Breast epithelium (tissue), 4 donors: ENCODE results near the gene GATAD2B. TPM values are rescaled to one million over a fixed set of nuclear protein-coding genes. Genes with fewer than 3 reads are reported as not detected.

Experiments used
- DNase-seq, 2 donors: peaks; one replicate each; pipeline ENCODE4 v3.0.0-alpha.2; 2019; ENCODE audit warnings: low spot score in 2 of 2
- H3K27ac ChIP-seq, 2 donors: fragments of 200-600 bp; sonication (generic) in 1 of 2; one replicate each; pipeline ENCODE4 v1.5.1; 2016 to 2019; ENCODE audit warnings: mild to moderate bottlenecking in 1 of 2
- H3K27me3 ChIP-seq, 2 donors: fragments of 200-600 bp; sonication (generic) in 1 of 2; one replicate each; pipeline versions ENCODE4 v1.5.1 to v1.6.0; 2017 to 2019; ENCODE audit warnings: control low read depth in 1 of 2, mild to moderate bottlenecking in 1 of 2
- H3K36me3 ChIP-seq: fragments of 200-600 bp; one replicate; pipeline ENCODE4 v1.5.1; 2019
- H3K4me1 ChIP-seq, 2 donors: fragments of 200-600 bp; sonication (generic); one replicate each; pipeline ENCODE4 v1.5.1; 2016 to 2019; ENCODE audit warnings: control low read depth in 1 of 2
- H3K4me3 ChIP-seq, 3 donors: fragments of 200-600 bp; sonication (generic); 1 replicate in 2 of 3; 2 replicates in 1 of 3; pipeline ENCODE4 v1.5.1; 2016 to 2019; ENCODE audit warnings: mild to moderate bottlenecking in 3 of 3, moderate library complexity in 2 of 3
- H3K9me3 ChIP-seq, 2 donors: fragments of 200-600 bp; sonication (generic) in 1 of 2; one replicate each; pipeline ENCODE4 v1.5.1; 2016 to 2019; ENCODE audit warnings: control low read depth in 1 of 2
- POLR2A ChIP-seq: fragments of 450-650 bp; IDR thresholded peaks from one replicate; pipeline ENCODE4 v1.6.1; 2016; ENCODE audit warnings: antibody characterized with exemption, mild to moderate bottlenecking, moderate library complexity
- POLR2AphosphoS5 ChIP-seq, 3 donors: sonication (generic); formaldehyde crosslinking; IDR thresholded peaks; one replicate each; pipeline ENCODE4 v1.6.1; 2017; ENCODE audit warnings: antibody characterized with exemption in 3 of 3
- intact Hi-C: fragments of 100-400 bp; cut with DNase I; formaldehyde crosslinking; loops from one replicate; pipeline ENCODE4 v1.15.1; 2023; ENCODE audit warnings: low total_unique reads
- total RNA-seq, 3 donors: library from RNA; depleted of rRNA; stranded (reverse); fragments of >200 nt; gene quantifications; one replicate each; pipeline ENCODE4 v1.1.0, GENCODE V29; 2016
- TF ChIP-seq, protein P1 (sequence below), 3 donors: fragments of 450-650 bp; IDR thresholded peaks; one replicate each; pipeline ENCODE4 v1.5.1; 2016 to 2017; ENCODE audit warnings: antibody characterized with exemption in 3 of 3, mild to moderate bottlenecking in 3 of 3, moderate library complexity in 3 of 3

GATAD2B gene
- total RNA-seq, 3 donors from 2014 or later: 18.7 to 21.2 (median 20.0) TPM

GRCh38 chr1:153779781-153780541 lies 142.8 kb downstream of the GATAD2B start:
- Histone ChIP-seq H3K36me3 (no peaks in the 10 kb centered on the region), H3K27ac (peak overlapping the region in 1 of 2 donors; percentile 94), H3K4me1 (peaks cover 11 to 16% of the 10 kb centered on the region in 2 donors), H3K9me3 (no peaks in the 10 kb centered on the region), H3K27me3 (no peaks in the 10 kb centered on the region), H3K4me3 (no peak overlapping the region)
- TF ChIP-seq, protein P1, sequence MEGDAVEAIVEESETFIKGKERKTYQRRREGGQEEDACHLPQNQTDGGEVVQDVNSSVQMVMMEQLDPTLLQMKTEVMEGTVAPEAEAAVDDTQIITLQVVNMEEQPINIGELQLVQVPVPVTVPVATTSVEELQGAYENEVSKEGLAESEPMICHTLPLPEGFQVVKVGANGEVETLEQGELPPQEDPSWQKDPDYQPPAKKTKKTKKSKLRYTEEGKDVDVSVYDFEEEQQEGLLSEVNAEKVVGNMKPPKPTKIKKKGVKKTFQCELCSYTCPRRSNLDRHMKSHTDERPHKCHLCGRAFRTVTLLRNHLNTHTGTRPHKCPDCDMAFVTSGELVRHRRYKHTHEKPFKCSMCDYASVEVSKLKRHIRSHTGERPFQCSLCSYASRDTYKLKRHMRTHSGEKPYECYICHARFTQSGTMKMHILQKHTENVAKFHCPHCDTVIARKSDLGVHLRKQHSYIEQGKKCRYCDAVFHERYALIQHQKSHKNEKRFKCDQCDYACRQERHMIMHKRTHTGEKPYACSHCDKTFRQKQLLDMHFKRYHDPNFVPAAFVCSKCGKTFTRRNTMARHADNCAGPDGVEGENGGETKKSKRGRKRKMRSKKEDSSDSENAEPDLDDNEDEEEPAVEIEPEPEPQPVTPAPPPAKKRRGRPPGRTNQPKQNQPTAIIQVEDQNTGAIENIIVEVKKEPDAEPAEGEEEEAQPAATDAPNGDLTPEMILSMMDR (IDR thresholded peaks at IDR 0.05): no peak
- TF ChIP-seq POLR2A (no peak), POLR2AphosphoS5 (IDR thresholded peaks at IDR 0.05) (no peak)
- intact Hi-C loops: loop anchor here (10.0 kb wide), 1 partner anchor 105 kb away; the partner anchor contains the start of genes ILF2 and NPR1
- no peak for DNase-seq

DNA sequence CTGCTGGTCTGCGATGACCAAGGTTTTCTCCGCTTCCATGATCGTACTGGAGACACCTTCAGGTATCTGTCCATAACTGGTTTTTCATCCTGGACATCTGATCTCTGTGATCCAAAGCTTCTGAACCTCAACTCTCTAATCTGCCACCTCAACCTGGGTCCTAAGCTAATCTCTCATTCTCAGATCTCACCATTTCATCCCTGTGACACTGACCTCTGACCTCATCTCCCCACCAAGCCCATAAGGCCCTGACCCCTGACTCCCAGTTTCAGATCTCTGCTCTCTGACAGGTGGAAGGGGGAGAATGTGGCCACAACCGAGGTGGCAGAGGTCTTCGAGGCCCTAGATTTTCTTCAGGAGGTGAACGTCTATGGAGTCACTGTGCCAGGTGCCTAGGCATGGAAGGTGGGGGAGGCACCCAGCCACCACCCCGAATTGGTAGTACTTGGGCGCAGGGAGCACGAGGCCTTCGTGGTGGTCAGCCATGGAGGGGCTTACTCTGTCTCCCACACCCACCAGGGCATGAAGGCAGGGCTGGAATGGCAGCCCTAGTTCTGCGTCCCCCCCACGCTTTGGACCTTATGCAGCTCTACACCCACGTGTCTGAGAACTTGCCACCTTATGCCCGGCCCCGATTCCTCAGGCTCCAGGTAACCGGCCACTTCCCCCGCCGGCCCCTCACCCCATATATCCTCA lies 143.8 kb downstream of the GATAD2B start:
- Histone ChIP-seq H3K4me1 (peaks cover 20 to 23% of the 10 kb centered on the region in 2 donors), H3K27me3 (no peaks in the 10 kb centered on the region), H3K4me3 (no peak overlapping the region), H3K36me3 (no peaks in the 10 kb centered on the region), H3K27ac (peak overlapping the region in 1 of 2 donors; percentile 94), H3K9me3 (no peaks in the 10 kb centered on the region)
- TF ChIP-seq POLR2A (no peak), POLR2AphosphoS5 (IDR thresholded peaks at IDR 0.05) (no peak)
- TF ChIP-seq, protein P1 (IDR thresholded peaks at IDR 0.05): no peak
- no peak for DNase-seq
- intact Hi-C loops: loop anchor here (10.0 kb wide), 1 partner anchor 104 kb away; the partner anchor contains the start of genes ILF2 and NPR1

GRCh38 chr1:153778051-153778823 lies 144.5 kb downstream of the GATAD2B start:
- peaks cover 21 to 30% of the 10 kb centered on the region in 2 donors for H3K4me1 ChIP-seq
- peak overlapping the region in 1 of 3 donors; percentile 94 for H3K4me3 ChIP-seq
- DNase-seq: no peak
- intact Hi-C loops: loop anchor here (10.0 kb wide), 1 partner anchor 103 kb away; the partner anchor contains the start of genes ILF2 and NPR1
- no peaks in the 10 kb centered on the region for H3K9me3 ChIP-seq
- TF ChIP-seq POLR2AphosphoS5 (IDR thresholded peaks at IDR 0.05) (no peak), POLR2A (no peak)
- TF ChIP-seq, protein P1 (IDR thresholded peaks at IDR 0.05): no peak
- H3K27ac ChIP-seq: peak overlapping the region; percentile 85 to 94
- no peaks in the 10 kb centered on the region for H3K36me3 ChIP-seq
- H3K27me3 ChIP-seq: no peaks in the 10 kb centered on the region

DNA sequence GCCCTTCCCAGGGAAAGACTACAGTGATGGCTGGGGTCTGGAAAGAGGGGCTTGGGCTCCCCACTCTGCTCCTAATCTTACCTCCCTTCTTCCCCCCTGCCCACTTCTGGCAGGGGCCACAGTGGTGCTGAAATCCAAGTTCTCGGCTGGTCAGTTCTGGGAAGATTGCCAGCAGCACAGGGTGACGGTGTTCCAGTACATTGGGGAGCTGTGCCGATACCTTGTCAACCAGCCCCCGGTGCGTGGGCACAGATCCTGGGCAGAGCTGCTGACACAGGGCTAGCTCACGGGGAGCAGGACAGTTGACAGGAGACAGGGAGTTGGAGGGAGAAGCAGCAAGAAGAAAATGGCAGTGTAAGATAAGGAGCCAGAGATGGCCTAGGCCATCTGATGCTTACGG lies 145.1 kb downstream of the GATAD2B start:
- TF ChIP-seq POLR2AphosphoS5 (IDR thresholded peaks at IDR 0.05): no peak
- TF ChIP-seq POLR2A: no peak
- TF ChIP-seq, protein P1 (IDR thresholded peaks at IDR 0.05): no peak
- H3K36me3 ChIP-seq: no peaks in the 10 kb centered on the region
- no peak for DNase-seq
- no peaks in the 10 kb centered on the region for H3K27me3 ChIP-seq
- peak overlapping the region; percentile 4 to 94 (median 87) for H3K4me3 ChIP-seq
- no peaks in the 10 kb centered on the region for H3K9me3 ChIP-seq
- H3K4me1 ChIP-seq: peaks cover 21 to 31% of the 10 kb centered on the region in 2 donors
- intact Hi-C loops: loop anchor here (10.0 kb wide), 1 partner anchor 103 kb away; the partner anchor contains the start of genes ILF2 and NPR1
- H3K27ac ChIP-seq: peak overlapping the region; percentile 85 to 94
